GM12891 (cell line): ENCODE results near the gene HAPLN1.

ENCODE experiments used
- POLR2AphosphoS5 ChIP-seq: IDR thresholded peaks from 2 replicates; pipeline ENCODE4 v1.6.1; 2011; ENCODE audit warnings: low read depth, low read length, control low read depth
- POU2F2 ChIP-seq: IDR thresholded peaks from 2 replicates; pipeline ENCODE4 v1.6.1; 2011; ENCODE audit warnings: low read depth, mild to moderate bottlenecking, control low read depth, low read length, moderate library complexity

DNA sequence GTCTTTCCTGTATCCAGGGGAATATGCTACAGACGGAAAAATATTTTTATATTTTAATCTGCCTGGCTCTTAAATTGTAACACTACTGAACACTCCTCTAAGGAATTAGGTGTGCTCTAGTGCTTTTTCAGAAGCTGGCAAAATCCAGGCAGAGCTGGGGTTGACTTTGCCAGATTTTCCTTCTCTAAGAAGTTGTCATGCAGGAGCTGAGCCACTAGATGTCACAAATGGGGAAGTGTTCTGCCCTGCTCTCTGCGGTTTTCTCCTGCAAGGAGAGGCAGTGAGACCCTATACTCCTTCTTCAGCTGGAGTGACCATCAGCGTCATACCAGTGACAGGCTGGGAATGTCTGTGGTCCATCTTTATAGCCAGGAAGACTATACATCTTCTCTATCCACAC is 112.5 kb downstream of the HAPLN1 start:
- no peak for TF ChIP-seq POU2F2
- no peak for TF ChIP-seq POLR2AphosphoS5
